Endothelial cell of umbilical vein (primary cell): ENCODE data around the gene ARHGDIB.

Experiments
- CTCF ChIP-seq, 2 donors: IDR thresholded peaks; 1 replicate in 1 of 2; 2 replicates in 1 of 2; pipeline ENCODE4 v1.5.1; 2011; ENCODE audit warnings: low read length in 2 of 2, mild to moderate bottlenecking in 2 of 2, moderate library complexity in 2 of 2, control low read depth in 1 of 2, inconsistent platforms in 1 of 2, low read depth in 1 of 2; ENCODE audit not compliant: insufficient read depth in 1 of 2; ENCODE audit errors: extremely low read depth in 1 of 2
- EZH2 ChIP-seq: IDR thresholded peaks from 2 replicates; pipeline ENCODE4 v1.6.1; 2012; ENCODE audit warnings: borderline replicate concordance, low read depth, mild to moderate bottlenecking, moderate library complexity, low read length, inconsistent platforms; ENCODE audit not compliant: severe bottlenecking
- FOS ChIP-seq: IDR thresholded peaks from 2 replicates; pipeline ENCODE4 v1.6.1; 2011; ENCODE audit warnings: mild to moderate bottlenecking, low read length, moderate library complexity, borderline replicate concordance; ENCODE audit not compliant: insufficient read depth
- GATA2 ChIP-seq: IDR thresholded peaks from 2 replicates; pipeline ENCODE4 v1.7.0; 2011; ENCODE audit warnings: low read depth, mild to moderate bottlenecking, moderate library complexity, mixed read lengths, low read length; ENCODE audit not compliant: insufficient read length, insufficient read depth
- JUN ChIP-seq: IDR thresholded peaks from 2 replicates; pipeline ENCODE4 v1.6.1; 2011; ENCODE audit warnings: borderline replicate concordance, low read depth; ENCODE audit not compliant: insufficient read length, insufficient read depth
- MYC ChIP-seq: IDR thresholded peaks from one replicate; pipeline ENCODE4 v1.6.1; 2011; ENCODE audit warnings: mild to moderate bottlenecking, low read depth, low read length
- POLR2A ChIP-seq: IDR thresholded peaks from 2 replicates; pipeline ENCODE4 v1.6.1; 2012; ENCODE audit warnings: low read depth, mild to moderate bottlenecking, control low read depth, low read length
- POLR2AphosphoS5 ChIP-seq: IDR thresholded peaks from 2 replicates; pipeline ENCODE4 v1.6.1; 2012; ENCODE audit warnings: low read depth, mild to moderate bottlenecking, control low read depth, low read length, moderate library complexity; ENCODE audit not compliant: insufficient read depth
- TF ChIP-seq, protein P1 (sequence below): IDR thresholded peaks from 2 replicates; pipeline ENCODE4 v1.6.1; 2011; ENCODE audit not compliant: insufficient read depth, insufficient read length

DNA sequence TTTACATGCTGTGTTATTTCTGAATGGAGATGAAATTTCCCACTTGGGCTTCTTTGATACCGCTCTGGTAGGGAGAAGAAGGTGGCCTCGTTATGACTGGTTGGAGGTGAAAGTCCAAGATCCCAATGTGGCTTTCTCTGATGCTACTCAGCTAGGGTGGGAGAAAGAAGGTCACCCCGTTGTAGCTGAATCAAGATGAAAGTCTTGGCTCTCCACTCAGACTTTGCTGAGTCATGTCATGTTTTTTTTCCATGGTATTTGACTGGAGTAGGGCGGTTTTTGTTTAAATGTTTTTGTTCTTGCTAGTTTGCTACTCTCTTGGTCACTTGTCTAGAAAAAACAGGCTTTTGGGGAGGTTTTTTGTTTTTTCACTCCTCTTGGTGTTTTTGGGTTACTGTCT, 9.1 kb upstream of the ARHGDIB start:
- TF ChIP-seq CTCF (IDR thresholded peaks at IDR 0.05; ENCODE audit: extremely low read depth in 1 of 2, insufficient read depth in 1 of 2, low read depth in 1 of 2, low read length in 2 of 2): no peak
- TF ChIP-seq POLR2A: no peak
- no peak for TF ChIP-seq POLR2AphosphoS5
- TF ChIP-seq EZH2: no peak
- TF ChIP-seq, protein P1, sequence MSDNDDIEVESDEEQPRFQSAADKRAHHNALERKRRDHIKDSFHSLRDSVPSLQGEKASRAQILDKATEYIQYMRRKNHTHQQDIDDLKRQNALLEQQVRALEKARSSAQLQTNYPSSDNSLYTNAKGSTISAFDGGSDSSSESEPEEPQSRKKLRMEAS: no peak
- no peak for TF ChIP-seq MYC
- TF ChIP-seq FOS: no peak
- TF ChIP-seq GATA2: no peak
- TF ChIP-seq JUN: no peak
